Panc1 (cell line): ENCODE data around the gene CBL. TPM values are rescaled to one million over a fixed set of nuclear protein-coding genes. Genes with fewer than 3 reads are reported as not detected.

ENCODE experiments used
- ATAC-seq: fragments of 200-7000 bp; cut with Tn5 transposase; 2 replicates; pipeline ENCODE4 v1.9.1; 2020; ENCODE audit warnings: mild to moderate bottlenecking, moderate library complexity
- BruUV-seq: library from RNA; stranded (reverse); fragments of 400-500 nt; replicated peaks from 2 replicates; lab custom pipeline; 2021; lab: Mats Ljungman, UMichigan
- CTCF ChIA-PET: fragments of 300-600 bp; sonication (Branson Sonifier 250); formaldehyde crosslinking; loops from one replicate; lab custom pipeline; 2022; ENCODE audit warnings: antibody characterized with exemption; lab: Charles Lee
- POLR2A ChIA-PET: fragments of 300-600 bp; sonication (Branson Sonifier 250); formaldehyde crosslinking; loops from one replicate; lab custom pipeline; 2022; ENCODE audit warnings: antibody characterized with exemption; lab: Charles Lee
- DNase-seq: peaks from one replicate; pipeline ENCODE4 v3.0.0-alpha.2; 2010; ENCODE audit warnings: low read depth, low spot score
- H3K27ac ChIP-seq: 2 replicates; pipeline ENCODE4 v1.5.1; 2011; ENCODE audit warnings: mild to moderate bottlenecking, low read length, inconsistent platforms
- H3K27me3 ChIP-seq: fragments of 200-500 bp; sonication (Bioruptor generic); 2 replicates; pipeline ENCODE4 v1.6.0; 2014; ENCODE audit warnings: low read length, inconsistent platforms; ENCODE audit not compliant: control insufficient read depth, insufficient read depth
- H3K36me3 ChIP-seq: fragments of 200-500 bp; sonication (Bioruptor generic); 2 replicates; pipeline ENCODE4 v1.5.1; 2014; ENCODE audit warnings: inconsistent platforms, mild to moderate bottlenecking, low read length, moderate library complexity; ENCODE audit not compliant: control insufficient read depth, insufficient read depth
- H3K4me1 ChIP-seq: 2 replicates; pipeline ENCODE4 v1.5.1; 2011; ENCODE audit warnings: inconsistent platforms, mild to moderate bottlenecking, low read length, moderate library complexity; ENCODE audit not compliant: control insufficient read depth, insufficient read depth
- H3K4me3 ChIP-seq, 2 experiments: 2 replicates each; pipeline ENCODE4 v1.5.1; 2011 to 2012; ENCODE audit warnings: low read depth in 2 of 2, low read length in 2 of 2, mild to moderate bottlenecking in 2 of 2, inconsistent platforms in 1 of 2, moderate library complexity in 1 of 2
- H3K9me3 ChIP-seq: fragments of 200-500 bp; sonication (Bioruptor generic); 2 replicates; pipeline ENCODE4 v1.5.1; 2014; ENCODE audit warnings: low read depth, mild to moderate bottlenecking, inconsistent platforms, low read length, moderate library complexity; ENCODE audit not compliant: control insufficient read depth, insufficient read depth
- POLR2AphosphoS5 ChIP-seq: IDR thresholded peaks from 2 replicates; pipeline ENCODE4 v1.6.1; 2012; ENCODE audit warnings: mild to moderate bottlenecking, low read depth, low read length, moderate library complexity
- REST ChIP-seq, 2 experiments: IDR thresholded peaks; 2 replicates each; pipeline ENCODE4 v1.6.1; 2011 to 2012; ENCODE audit warnings: low read depth in 2 of 2, control low read depth in 1 of 2, low read length in 1 of 2, mild to moderate bottlenecking in 1 of 2, moderate library complexity in 1 of 2; ENCODE audit not compliant: insufficient read depth in 1 of 2
- SIN3A ChIP-seq: IDR thresholded peaks from 2 replicates; pipeline ENCODE4 v1.6.1; 2012; ENCODE audit warnings: low read depth, mild to moderate bottlenecking, low read length, moderate library complexity, borderline replicate concordance; ENCODE audit not compliant: insufficient read depth
- TCF7L2 ChIP-seq: IDR thresholded peaks from 2 replicates; pipeline ENCODE4 v1.6.1; 2011; ENCODE audit warnings: mild to moderate bottlenecking, low read depth, low read length, inconsistent platforms
- in situ Hi-C: cut with HindIII; loops from 2 replicates; pipeline ENCODE4 v1.10.0; 2016; ENCODE audit warnings: low sequenced_read_pairs, low pct_unique_long_range_greater_than_20kb
- intact Hi-C: fragments of 100-400 bp; cut with micrococcal nuclease; formaldehyde crosslinking; loops from one replicate; pipeline ENCODE4 v1.10.0; 2022; ENCODE audit not compliant: unreplicated experiment
- total RNA-seq: library from RNA; stranded (reverse); gene quantifications from one replicate; pipeline ENCODE4 v1.2.1, GENCODE V29; 2021; ENCODE audit not compliant: unreplicated experiment
- TF ChIP-seq, protein P1 (sequence below): fragments of 450-650 bp; IDR thresholded peaks from 2 replicates; pipeline ENCODE4 v1.5.1; 2017; ENCODE audit warnings: mild to moderate bottlenecking

CBL gene
- total RNA-seq, 1 experiment from 2014 or later, result 69.9 TPM

DNA sequence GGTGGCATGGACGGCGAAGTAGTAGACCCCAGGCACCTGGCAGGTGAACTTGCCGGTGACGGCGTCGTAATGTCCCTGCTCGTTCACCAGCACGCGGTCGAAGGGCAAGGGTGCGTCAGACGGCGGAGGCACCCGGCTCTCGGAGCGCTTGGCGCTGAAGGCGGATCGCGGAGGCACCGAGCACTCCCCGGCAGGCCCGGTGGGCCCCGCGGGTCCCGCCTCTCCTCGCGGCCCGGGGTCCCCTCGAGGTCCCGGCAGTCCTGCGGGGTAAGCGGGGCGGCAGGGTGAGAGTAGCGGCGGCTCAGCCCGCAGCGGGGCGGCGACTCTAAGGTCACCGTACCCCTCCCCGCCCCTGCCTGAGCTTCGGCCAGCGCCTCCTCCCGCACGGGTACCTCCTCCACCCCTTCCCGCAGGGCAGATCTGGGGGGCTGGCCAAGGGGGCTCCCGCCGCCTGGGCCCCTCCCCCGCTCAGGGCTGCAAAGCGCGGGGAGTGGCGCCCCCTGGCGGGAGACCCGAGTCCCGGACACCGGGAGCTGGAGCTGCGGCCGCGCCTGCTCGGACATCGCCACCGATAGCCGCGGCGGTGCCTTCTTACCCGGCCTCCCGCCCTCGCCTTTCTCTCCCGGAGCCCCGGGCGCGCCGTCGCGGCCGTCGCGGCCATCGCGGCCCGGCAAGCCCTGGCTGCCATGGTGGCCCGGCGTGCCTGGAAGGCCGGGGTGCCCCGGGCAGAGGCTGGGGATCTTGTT lies 133.6 kb downstream of the CBL start:
- intact Hi-C loops (loop anchor here (2.0 to 5.0 kb wide), 2 partner anchors 33 to 135 kb away; no protein-coding TSS in a partner anchor), in situ Hi-C loops (no loop called here)
- H3K4me3 ChIP-seq, result peak overlapping the region; percentile 36 to 48
- peak; percentile 62 for ATAC-seq
- no peaks in the 10 kb centered on the region for H3K9me3 ChIP-seq
- ChIA-PET POLR2A (no interaction called here), CTCF (interaction anchor here (0.5 to 3.5 kb wide), 12 partner anchors 17 to 1036 kb away, joined by 3 to 43 read pairs (median 4); no protein-coding TSS in a partner anchor)
- H3K4me1 ChIP-seq, result peaks cover 39% of the 10 kb centered on the region
- no peak for TF ChIP-seq TCF7L2
- TF ChIP-seq, protein P1, sequence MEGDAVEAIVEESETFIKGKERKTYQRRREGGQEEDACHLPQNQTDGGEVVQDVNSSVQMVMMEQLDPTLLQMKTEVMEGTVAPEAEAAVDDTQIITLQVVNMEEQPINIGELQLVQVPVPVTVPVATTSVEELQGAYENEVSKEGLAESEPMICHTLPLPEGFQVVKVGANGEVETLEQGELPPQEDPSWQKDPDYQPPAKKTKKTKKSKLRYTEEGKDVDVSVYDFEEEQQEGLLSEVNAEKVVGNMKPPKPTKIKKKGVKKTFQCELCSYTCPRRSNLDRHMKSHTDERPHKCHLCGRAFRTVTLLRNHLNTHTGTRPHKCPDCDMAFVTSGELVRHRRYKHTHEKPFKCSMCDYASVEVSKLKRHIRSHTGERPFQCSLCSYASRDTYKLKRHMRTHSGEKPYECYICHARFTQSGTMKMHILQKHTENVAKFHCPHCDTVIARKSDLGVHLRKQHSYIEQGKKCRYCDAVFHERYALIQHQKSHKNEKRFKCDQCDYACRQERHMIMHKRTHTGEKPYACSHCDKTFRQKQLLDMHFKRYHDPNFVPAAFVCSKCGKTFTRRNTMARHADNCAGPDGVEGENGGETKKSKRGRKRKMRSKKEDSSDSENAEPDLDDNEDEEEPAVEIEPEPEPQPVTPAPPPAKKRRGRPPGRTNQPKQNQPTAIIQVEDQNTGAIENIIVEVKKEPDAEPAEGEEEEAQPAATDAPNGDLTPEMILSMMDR, result peak; percentile 100
- TF ChIP-seq SIN3A, result 0 out of 2 replicates have a peak, but pooled peaks have one; percentile 60
- no peak for TF ChIP-seq POLR2AphosphoS5
- TF ChIP-seq REST (IDR thresholded peaks at IDR 0.05; ENCODE audit: insufficient read depth in 1 of 2, low read depth in 2 of 2, low read length in 1 of 2), result no peak
- H3K36me3 ChIP-seq, result no peaks in the 10 kb centered on the region
- H3K27me3 ChIP-seq, result no peaks in the 10 kb centered on the region
- DNase-seq, result no peak
- H3K27ac ChIP-seq, result peak overlapping the region; percentile 24; the same call in 1 of the 2 replicates
- no TSS peak for BruUV-seq

DNA sequence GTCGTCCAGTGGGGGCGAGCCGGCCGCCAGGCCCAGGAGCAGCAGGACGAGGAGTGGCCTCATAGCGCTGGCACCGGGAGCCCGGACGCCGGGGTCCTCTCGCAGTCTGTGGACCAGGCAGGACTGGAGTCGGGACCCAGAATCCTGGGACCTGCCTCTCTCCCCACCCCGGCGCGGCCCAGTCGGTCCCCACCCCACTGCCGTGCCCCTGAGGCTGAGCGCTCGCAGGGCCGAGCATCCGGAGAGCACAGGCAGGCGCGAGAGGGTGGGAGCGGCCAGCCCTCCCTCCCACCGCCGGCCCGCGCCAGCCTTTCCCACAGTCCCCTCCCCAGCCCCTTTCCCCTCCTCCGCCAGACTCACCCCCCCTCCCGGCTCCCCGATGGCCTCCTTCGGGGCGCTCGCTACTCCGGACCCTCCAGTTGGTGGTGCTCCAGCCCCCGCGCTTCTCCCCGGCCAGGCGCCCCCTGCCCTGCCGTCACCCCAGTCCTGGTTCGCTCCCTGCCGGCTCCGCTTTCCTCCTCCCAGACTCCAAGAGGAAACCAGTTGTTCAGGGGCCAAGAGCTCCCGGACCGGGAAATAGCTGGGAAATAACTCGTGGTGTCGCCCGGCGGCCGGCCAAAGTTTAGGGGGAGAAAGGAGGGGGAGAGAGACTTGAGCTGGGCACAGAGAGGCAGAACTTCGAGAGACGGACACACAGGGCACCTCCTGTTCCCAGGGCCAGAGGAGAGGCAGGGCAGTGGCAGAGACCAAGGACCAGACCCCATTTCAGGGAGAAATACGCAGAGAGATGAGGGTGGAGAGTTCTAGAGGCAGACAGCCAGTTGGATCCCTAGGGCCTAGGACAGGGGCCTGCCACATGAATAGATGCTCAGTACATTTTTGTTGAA lies 134.4 kb downstream of the CBL start, which contains the start of gene C1QTNF5:
TSS of gene C1QTNF5 (minus strand) at position 549 of the 887 bp plus-strand sequence. CDS start at position 63, 486 bp downstream.
- Histone ChIP-seq H3K27me3 (no peaks in the 10 kb centered on the region), H3K4me1 (peaks cover 32% of the 10 kb centered on the region), H3K4me3 (peak within 1 kb of the TSS; percentile 36 to 48), H3K36me3 (no peaks in the 10 kb centered on the region), H3K9me3 (no peaks in the 10 kb centered on the region), H3K27ac (peak within 1 kb of the TSS; percentile 24; the same call in 1 of the 2 replicates)
- ATAC-seq (peak; percentile 3; the same call in 1 of the 2 replicates), DNase-seq (no peak)
- POLR2A ChIA-PET, result no interaction called here
- intact Hi-C loops, result no loop called here
- no TSS peak for BruUV-seq
- CTCF ChIA-PET, result interaction anchor here (0.6 to 3.5 kb wide), 12 partner anchors 9 to 1035 kb away, joined by 3 to 43 read pairs (median 4); no protein-coding TSS in a partner anchor
- TF ChIP-seq, protein P1, result no peak
- no peak for TF ChIP-seq POLR2AphosphoS5
- TF ChIP-seq SIN3A, result no peak
- TF ChIP-seq REST (IDR thresholded peaks at IDR 0.05; ENCODE audit: insufficient read depth in 1 of 2, low read depth in 2 of 2, low read length in 1 of 2), result no peak
- no peak for TF ChIP-seq TCF7L2
- in situ Hi-C loops, result no loop called here
